GM18519 (cell line): ENCODE data around the gene ARL10.
"Not testable (repeated sequence)": the region's sequence is repeated elsewhere in the genome, so short reads cannot be mapped to it uniquely, and the experiment has no call there.

Experiments
- ATAC-seq: cut with Tn5 transposase; IDR thresholded peaks from one replicate; pipeline ENCODE4 v1.9.1; 2021; ENCODE audit warnings: mild to moderate bottlenecking, moderate library complexity; ENCODE audit not compliant: unreplicated experiment, low FRiP score

The ARL10 gene

DNA sequence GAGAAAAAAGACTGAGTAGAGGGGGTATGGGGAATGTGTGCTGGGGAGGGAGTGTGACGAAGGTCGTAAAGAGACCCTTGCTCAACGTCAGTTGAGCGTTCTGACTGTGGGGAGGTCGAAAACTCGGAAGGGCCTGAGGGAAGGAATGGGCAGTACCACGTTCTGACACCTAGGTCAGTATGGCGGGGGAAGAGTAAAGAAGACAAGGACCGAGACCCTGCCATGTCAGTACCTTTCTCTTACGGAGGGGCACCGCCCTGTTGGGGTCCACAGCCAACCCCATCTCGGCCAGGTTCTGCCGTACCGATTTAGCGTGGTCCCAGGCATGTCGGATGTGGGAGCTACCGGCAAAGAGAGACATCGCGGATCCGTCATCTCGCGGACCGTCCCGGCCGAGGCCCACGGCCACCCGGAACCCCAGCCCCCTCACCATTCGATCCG lies 22.7 kb downstream of the ARL10 start:
- no peak for ATAC-seq

- peak; percentile 74 for ATAC-seq
Observed at GRCh38 chr5:176388444-176389134, 23.3 kb downstream of the ARL10 start, which contains the start of the genes HIGD2A and NOP16. TSS of gene HIGD2A (plus strand) at chr5:176388751. CDS start at chr5:176388820, 69 bp downstream. TSS of gene NOP16 (minus strand) at chr5:176388598. CDS start at chr5:176388539, 59 bp downstream.

DNA sequence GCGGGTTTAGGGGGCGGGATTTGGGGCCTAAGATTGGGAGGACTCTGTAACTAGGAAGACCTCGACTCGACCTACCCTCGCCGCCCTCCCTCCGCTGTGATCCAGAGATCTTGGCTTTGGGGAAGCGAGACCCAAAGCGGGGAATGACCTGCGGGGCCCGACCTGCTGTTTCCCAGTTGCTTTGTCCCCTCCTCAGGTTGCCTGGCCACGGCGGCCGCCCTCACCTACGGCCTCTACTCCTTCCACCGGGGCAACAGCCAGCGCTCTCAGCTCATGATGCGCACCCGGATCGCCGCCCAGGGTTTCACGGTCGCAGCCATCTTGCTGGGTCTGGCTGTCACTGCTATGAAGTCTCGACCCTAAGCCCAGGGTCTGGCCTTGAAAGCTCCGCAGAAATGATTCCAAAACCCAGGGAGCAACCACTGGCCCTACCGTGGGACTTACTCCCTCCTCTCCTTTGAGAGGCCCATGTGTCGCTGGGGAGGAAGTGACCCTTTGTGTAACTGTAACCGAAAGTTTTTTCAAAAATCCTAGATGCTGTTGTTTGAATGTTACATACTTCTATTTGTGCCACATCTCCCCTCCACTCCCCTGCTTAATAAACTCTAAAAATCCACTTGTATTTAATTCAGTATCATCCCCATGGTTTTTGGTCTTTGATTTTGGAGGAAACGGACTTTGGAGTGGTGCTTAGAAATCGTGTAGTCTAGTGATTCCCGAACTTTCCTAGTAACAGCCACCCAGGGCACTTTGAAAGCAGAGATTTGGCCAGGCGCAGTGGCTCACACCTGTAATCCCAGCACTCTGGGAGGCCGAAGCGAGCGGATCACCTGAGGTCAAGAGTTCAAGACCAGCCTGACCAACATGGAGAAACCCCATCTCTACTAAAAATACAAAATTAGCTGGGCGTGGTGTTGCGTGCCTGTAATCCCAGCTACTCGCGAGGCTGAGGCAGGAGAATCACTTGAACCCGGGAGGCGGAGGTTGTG lies 24.1 kb downstream of the ARL10 start:
- peak; percentile 12 for ATAC-seq

DNA sequence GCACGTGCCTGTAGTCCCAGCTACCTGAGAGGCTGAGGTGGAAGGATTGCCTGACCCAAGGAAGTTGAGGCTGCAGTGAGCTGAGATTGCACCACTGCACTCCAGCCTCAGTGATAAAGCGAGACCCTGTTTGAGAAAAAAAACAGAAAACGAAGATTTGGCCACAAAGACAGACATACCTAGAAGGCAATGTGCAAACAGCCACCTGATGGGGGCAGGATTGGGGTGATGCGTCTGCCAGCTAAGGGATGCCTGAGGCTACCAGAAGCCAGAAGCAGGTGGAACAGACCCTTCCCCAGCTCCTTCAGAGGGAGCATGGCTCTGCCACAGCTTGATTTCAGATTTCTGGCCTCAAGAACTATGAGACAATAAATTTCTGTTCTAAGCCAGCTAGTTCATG lies 26.2 kb downstream of the ARL10 start:
- no peak for ATAC-seq

- ATAC-seq, result no peak
Observed at GRCh38 chr5:176391999-176392398, 26.7 kb downstream of the ARL10 start.

- ATAC-seq, result no peak
Observed at GRCh38 chr5:176392526-176392925, 27.2 kb downstream of the ARL10 start.

DNA sequence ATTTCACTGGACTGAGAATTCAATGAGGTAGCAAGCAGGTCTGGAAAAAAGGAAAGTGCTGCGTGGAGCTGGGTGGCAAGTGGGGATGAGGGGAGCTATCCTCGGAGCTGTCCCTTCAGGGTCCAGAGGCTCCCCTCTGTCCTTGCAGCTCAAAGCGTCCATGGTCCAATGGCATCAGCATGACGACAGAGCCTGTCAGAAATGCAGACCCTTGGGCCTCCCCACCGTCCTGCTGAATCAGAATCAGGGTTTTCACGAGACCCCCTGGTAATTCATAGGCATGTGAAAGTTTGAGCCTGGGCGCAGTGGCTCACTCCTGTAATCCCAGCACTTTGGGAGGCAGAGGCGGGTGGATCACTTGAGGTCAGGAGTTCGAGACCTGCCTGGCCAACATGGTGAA lies 28.8 kb downstream of the ARL10 start:
- no peak for ATAC-seq

- ATAC-seq, result no peak
Observed at GRCh38 chr5:176394881-176395675, 29.8 kb downstream of the ARL10 start.

DNA sequence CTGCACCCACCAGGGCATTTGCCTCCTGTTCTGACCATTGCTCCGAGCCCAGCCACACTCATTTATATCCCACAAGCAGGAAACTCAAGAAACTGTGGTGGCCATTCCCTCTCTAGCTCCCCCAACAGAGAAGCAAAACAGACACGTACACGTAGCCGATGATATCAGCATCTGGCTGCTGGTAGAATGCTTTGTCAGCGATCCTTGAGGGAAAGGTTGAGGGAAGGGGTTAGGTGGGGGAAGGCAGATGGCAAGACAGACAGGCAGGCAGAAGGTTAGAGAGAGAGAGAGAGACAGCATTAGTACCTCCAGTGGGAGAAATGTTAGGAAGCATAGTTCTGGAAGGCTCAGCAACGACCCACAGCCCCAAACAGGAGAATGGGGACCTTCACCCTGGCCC lies 31.0 kb downstream of the ARL10 start:
- ATAC-seq, result no peak

GRCh38 chr5:176397736-176398420 lies 32.6 kb downstream of the ARL10 start:
- ATAC-seq, result no peak

DNA sequence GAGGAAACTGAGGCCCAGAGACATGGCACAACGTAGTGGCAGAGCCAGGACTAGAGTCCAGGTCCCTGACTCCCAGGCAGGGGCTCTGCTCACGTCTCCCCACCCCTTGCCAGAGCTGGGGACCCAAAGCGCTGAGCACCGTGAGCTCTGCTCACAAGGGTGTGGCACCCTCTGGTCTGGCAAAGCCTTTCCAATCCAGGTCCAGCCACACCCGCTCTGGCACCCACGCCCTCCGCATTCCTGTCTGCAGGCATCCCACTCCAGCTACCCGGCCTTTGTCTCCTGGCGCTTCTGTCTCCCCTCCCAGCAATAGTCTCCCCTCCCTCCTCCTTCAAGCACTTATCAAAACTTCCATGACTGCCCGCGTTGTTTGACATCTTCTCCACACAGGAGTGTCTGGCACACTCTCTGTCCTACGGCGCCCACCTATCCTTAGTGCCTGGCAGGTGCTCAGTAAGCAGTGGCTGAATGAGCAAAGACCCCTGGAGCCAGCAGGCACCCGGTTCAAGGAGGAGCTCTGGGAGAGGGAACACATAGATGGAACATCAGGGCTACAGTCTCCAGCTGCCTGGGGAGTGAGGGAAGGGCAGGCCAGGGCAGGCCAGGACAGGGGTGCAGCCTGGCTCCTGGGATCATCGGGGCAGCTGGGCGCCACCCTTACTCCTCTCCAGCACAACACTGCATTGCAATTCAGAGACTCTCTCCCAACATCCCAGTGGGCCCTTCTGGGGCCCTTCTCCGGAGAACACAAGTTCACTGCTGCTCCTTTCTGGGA lies 35.3 kb downstream of the ARL10 start:
- no peak for ATAC-seq

GRCh38 chr5:176401281-176402205 lies 36.3 kb downstream of the ARL10 start:
- no peak for ATAC-seq

DNA sequence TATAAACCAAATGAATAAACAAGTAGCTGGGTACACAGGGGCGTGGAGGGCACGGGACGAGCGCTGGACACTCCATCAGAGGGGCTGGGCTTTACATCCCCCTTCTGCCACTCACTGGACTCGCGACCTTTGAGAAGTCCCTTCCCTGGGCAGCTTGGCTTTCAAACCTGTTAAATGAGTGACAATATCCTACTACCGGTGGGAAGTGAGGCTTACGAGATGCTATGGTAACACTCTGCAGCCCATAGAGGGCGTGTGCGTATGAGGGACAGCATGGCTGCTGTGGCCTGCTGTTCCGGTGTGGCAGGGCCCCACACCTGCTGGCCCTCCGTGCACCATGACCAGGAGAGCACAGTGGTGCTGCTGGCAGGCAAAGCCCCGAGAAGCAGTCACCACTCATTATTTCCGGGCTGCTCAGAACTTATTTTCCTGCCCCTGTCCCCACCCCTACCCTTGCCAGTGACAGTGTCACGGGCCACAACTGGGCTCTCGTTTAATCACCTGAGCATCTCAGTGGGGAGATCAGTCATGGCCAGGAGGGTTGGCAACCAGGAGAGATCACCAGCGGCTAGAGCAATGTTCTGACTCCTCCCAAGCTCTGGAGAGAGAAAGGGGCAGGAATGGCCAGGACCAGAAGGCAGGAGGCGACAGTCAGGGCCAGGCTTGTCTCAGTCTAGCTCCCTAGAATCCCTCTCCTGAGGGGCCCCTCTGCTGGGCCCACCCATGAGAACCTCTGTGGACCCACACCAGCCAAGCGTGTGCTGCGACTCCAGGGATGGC lies 40.6 kb downstream of the ARL10 start:
- no peak for ATAC-seq

DNA sequence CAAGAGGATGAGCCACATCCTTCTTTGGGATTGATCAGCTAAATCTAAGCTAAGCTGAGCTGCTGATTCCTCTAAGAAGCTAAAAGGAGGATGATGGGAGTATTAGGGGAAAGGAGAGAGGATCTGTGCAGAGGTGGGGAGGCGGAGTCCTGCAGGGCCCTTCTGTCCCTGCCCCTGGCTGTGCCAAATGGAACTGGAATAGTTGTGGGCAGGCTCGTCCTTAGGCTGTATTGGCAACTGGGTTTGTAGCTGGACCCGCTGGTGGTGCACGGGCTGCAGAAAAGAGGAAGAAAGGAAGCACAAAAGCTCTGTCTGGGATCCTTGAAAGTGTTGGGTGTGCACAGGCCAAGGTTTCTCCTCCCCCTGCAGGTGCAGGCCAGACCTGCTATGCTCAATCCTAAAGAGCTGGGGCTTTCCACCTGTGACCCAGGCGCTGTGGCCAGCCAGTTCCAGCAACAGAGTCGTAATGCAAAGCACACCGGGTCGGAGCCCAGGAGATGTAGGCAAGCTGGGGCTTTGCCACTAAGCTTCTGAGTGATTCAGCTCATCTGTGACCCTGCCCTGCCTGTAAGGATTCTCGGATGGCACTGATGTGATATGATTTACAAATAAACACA lies 41.3 kb downstream of the ARL10 start:
- ATAC-seq, result no peak

DNA sequence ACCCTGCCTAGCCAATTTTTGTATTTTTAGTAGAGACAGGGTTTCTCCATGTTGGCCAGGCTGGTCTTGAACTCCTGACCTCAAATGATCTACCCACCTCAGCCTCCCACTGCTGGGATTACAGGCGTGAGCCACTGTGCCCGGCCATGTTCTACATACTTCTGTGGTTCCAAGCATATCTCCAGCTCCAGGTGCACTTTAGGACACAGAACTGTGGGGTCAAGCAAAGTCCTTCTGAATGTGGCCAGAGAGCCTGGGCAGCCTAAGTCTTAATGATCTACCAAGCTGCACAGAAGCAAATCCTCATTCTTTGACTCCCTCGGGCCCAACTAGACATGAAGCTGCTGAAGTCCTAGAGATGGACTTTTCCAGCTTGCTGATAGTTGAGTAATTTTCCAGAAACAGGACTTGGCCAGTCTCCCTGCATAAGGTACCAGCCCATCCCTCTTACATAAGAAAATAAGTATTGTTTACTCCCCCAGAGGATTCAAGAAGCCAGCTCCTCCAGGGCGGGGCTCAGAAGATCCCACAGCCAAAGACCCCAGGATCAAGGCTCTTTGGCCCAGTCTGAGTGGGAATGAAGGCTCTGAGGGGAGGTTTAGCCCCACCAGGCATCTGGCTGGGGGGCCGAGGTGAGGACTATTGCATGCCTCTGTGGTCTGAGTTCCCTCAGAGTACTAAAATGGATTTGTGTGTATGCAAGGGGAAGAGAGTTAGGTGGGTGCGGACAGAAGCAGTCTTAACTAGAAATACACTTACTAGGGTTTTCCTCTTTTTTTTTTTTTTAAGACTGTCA lies 42.4 kb downstream of the ARL10 start:
- no peak for ATAC-seq

- ATAC-seq, result not testable (repeated sequence)
Observed at GRCh38 chr5:176408252-176408573, 42.9 kb downstream of the ARL10 start.
